GM12801 (cell line): Measurements from ENCODE around the gene THUMPD1.

ENCODE experiments used
- TF ChIP-seq, protein P1 (sequence below): IDR thresholded peaks from one replicate; pipeline ENCODE4 v1.5.1; 2011; ENCODE audit warnings: control low read depth; ENCODE audit not compliant: insufficient read length; ENCODE audit errors: extremely low read depth

The THUMPD1 gene

GRCh38 chr16:20696618-20697017 lies 45.0 kb downstream of the THUMPD1 start:
- TF ChIP-seq, protein P1, sequence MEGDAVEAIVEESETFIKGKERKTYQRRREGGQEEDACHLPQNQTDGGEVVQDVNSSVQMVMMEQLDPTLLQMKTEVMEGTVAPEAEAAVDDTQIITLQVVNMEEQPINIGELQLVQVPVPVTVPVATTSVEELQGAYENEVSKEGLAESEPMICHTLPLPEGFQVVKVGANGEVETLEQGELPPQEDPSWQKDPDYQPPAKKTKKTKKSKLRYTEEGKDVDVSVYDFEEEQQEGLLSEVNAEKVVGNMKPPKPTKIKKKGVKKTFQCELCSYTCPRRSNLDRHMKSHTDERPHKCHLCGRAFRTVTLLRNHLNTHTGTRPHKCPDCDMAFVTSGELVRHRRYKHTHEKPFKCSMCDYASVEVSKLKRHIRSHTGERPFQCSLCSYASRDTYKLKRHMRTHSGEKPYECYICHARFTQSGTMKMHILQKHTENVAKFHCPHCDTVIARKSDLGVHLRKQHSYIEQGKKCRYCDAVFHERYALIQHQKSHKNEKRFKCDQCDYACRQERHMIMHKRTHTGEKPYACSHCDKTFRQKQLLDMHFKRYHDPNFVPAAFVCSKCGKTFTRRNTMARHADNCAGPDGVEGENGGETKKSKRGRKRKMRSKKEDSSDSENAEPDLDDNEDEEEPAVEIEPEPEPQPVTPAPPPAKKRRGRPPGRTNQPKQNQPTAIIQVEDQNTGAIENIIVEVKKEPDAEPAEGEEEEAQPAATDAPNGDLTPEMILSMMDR: no peak

DNA sequence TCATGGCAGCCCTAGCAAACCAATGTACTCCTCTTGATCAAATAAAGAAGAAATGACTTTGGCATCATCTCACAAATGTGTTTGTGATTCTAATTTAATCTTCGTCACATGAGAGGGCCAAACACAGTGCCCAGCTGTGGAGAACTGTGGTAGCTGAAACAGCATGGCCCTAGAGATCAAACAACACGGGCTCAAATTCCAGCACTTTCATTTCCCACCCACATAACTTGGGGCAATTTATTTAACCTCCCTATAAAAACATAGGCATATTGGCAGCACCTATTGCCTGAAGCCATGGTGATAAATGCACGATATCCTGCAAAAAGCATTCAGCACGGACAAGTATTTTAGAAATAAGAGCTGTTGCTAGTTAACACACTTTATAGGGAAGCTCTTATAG lies 46.6 kb downstream of the THUMPD1 start:
- TF ChIP-seq, protein P1: no peak

- TF ChIP-seq, protein P1: no peak
Observed at GRCh38 chr16:20689668-20690067, 52.0 kb downstream of the THUMPD1 start.

DNA sequence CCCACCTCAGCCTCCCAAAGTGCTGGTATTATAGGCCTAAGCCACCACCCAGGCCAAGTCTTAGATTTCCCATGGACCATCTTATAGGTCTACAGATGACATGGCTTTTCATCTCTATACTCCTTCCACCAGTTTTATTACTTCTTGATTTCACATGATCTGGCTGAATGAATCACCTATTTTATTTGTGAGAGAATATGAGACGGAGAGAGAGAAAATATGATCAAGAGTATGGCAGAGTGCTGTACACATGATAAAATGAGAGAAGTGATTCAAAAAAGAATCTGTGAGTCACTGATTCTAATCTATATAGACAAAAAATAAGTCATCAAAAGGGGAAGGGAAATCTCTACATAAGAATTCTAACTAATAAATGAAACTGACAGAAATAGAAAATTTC lies 57.8 kb downstream of the THUMPD1 start:
- TF ChIP-seq, protein P1: no peak
